GM19099 (cell line): Measurements from ENCODE around the gene GATA2.

Experiments
- POLR2A ChIP-seq: IDR thresholded peaks from 3 replicates; pipeline ENCODE4 v1.6.1; 2011; ENCODE audit warnings: low read depth; ENCODE audit not compliant: insufficient read length; ENCODE audit errors: extremely low read depth

The GATA2 gene

GRCh38 chr3:128430731-128431130 is 62.3 kb downstream of the GATA2 start:
- no peak for TF ChIP-seq POLR2A

GRCh38 chr3:128430301-128430700 is 62.7 kb downstream of the GATA2 start:
- no peak for TF ChIP-seq POLR2A

- TF ChIP-seq POLR2A, result no peak
Observed at GRCh38 chr3:128429751-128430150, 63.2 kb downstream of the GATA2 start.
